ENCODE measurements around the gene ABHD12. TPM values are rescaled to one million over a fixed set of nuclear protein-coding genes. Genes with fewer than 3 reads are reported as not detected.
A peak's percentile ranks its signal among the peaks of the same experiment; 100 is the strongest.

ABHD12 gene
- total RNA-seq, 2 experiments from 2014 or later = 17.4 to 18.7 TPM

- ChIA-PET POLR2A (no interaction called here), CTCF (interaction anchor here (1.0 kb wide), 1 partner anchor 75 kb away, joined by 3 read pairs; no protein-coding TSS in a partner anchor)
- no peak for ATAC-seq
- Mint-ChIP-seq H3K9me3 (ENCODE audit: low read depth) (no peaks in the 10 kb centered on the region), H3K4me3 (no peak overlapping the region), H3K4me1 (peaks cover 61% of the 10 kb centered on the region), H3K27me3 (no peaks in the 10 kb centered on the region), H3K36me3 (ENCODE audit: low read depth) (peaks cover 6% of the 10 kb centered on the region), H3K27ac (no peak overlapping the region)
- intact Hi-C loops (cut with DNase I, micrococcal nuclease) = no loop called here
- no peak for DNase-seq
These were observed 136.9 kb downstream of the ABHD12 start for GRCh38 chr20:25253606-25254275.

GRCh38 chr20:25252686-25253421 is 137.8 kb downstream of the ABHD12 start:
- no peak overlapping the region for H3K4me3 Mint-ChIP-seq
- ATAC-seq (no peak), DNase-seq (no peak)
- intact Hi-C loops (cut with DNase I, micrococcal nuclease) = no loop called here
- no peak overlapping the region for H3K27ac Mint-ChIP-seq
- H3K4me1 Mint-ChIP-seq = peaks cover 54% of the 10 kb centered on the region
- peaks cover 4% of the 10 kb centered on the region for H3K36me3 Mint-ChIP-seq (ENCODE audit: low read depth)
- no peaks in the 10 kb centered on the region for H3K27me3 Mint-ChIP-seq
- H3K9me3 Mint-ChIP-seq (ENCODE audit: low read depth) = no peaks in the 10 kb centered on the region
- ChIA-PET CTCF (no interaction called here), POLR2A (no interaction called here)

GRCh38 chr20:25252230-25252651 is 138.4 kb downstream of the ABHD12 start:
- Mint-ChIP-seq H3K27ac (peak overlapping the region; percentile 45), H3K9me3 (ENCODE audit: low read depth) (no peaks in the 10 kb centered on the region), H3K4me1 (peaks cover 53% of the 10 kb centered on the region), H3K4me3 (no peak overlapping the region), H3K27me3 (no peaks in the 10 kb centered on the region), H3K36me3 (ENCODE audit: low read depth) (peaks cover 4% of the 10 kb centered on the region)
- DNase-seq (no peak), ATAC-seq (no peak)
- ChIA-PET POLR2A (interaction anchor here (0.7 kb wide), 1 partner anchor 218 kb away, joined by 4 read pairs; no protein-coding TSS in a partner anchor), CTCF (interaction anchor here (0.9 to 1.0 kb wide), 2 partner anchors 9 to 255 kb away, joined by 3 to 4 read pairs; no protein-coding TSS in a partner anchor)
- intact Hi-C loops (cut with DNase I, micrococcal nuclease) = no loop called here

GRCh38 chr20:25251558-25251957 is 139.1 kb downstream of the ABHD12 start:
- Mint-ChIP-seq H3K4me3 (no peak overlapping the region), H3K9me3 (ENCODE audit: low read depth) (no peaks in the 10 kb centered on the region), H3K36me3 (ENCODE audit: low read depth) (peaks cover 4% of the 10 kb centered on the region), H3K27ac (no peak overlapping the region), H3K4me1 (peaks cover 56% of the 10 kb centered on the region), H3K27me3 (no peaks in the 10 kb centered on the region)
- DNase-seq (no peak), ATAC-seq (no peak)
- intact Hi-C loops (cut with DNase I, micrococcal nuclease) = no loop called here
- CTCF ChIA-PET = interaction anchor here (0.9 to 2.1 kb wide), 3 partner anchors 10 to 254 kb away, joined by 3 to 8 read pairs (median 4); no protein-coding TSS in a partner anchor
- POLR2A ChIA-PET = interaction anchor here (0.7 kb wide), 1 partner anchor 218 kb away, joined by 4 read pairs; no protein-coding TSS in a partner anchor

GRCh38 chr20:25251019-25251418 is 139.6 kb downstream of the ABHD12 start:
- POLR2A ChIA-PET = no interaction called here
- ATAC-seq = no peak
- Mint-ChIP-seq H3K9me3 (ENCODE audit: low read depth) (no peaks in the 10 kb centered on the region), H3K27me3 (peaks cover 3% of the 10 kb centered on the region), H3K4me1 (peaks cover 61% of the 10 kb centered on the region), H3K27ac (no peak overlapping the region), H3K36me3 (ENCODE audit: low read depth) (peaks cover 4% of the 10 kb centered on the region), H3K4me3 (no peak overlapping the region)
- no peak for DNase-seq
- CTCF ChIA-PET = interaction anchor here (0.7 to 2.1 kb wide), 3 partner anchors 8 to 156 kb away, joined by 3 to 8 read pairs (median 7); partner anchors contain the start of gene GINS1
- intact Hi-C loops (cut with DNase I, micrococcal nuclease) = no loop called here

GRCh38 chr20:25250508-25250907 is 140.1 kb downstream of the ABHD12 start:
- H3K27ac Mint-ChIP-seq = no peak overlapping the region
- H3K36me3 Mint-ChIP-seq (ENCODE audit: low read depth) = peaks cover 4% of the 10 kb centered on the region
- DNase-seq (no peak), ATAC-seq (no peak)
- peaks cover 61% of the 10 kb centered on the region for H3K4me1 Mint-ChIP-seq
- intact Hi-C loops (cut with DNase I, micrococcal nuclease) = no loop called here
- CTCF ChIA-PET = interaction anchor here (0.7 to 2.1 kb wide), 4 partner anchors 8 to 186 kb away, joined by 3 to 8 read pairs (median 5); partner anchors contain the start of gene GINS1
- H3K9me3 Mint-ChIP-seq (ENCODE audit: low read depth) = no peaks in the 10 kb centered on the region
- peak overlapping the region; percentile 82 for H3K4me3 Mint-ChIP-seq
- POLR2A ChIA-PET = interaction anchor here (0.5 kb wide), 1 partner anchor 676 kb away, joined by 4 read pairs; no protein-coding TSS in a partner anchor
- H3K27me3 Mint-ChIP-seq = peaks cover 3% of the 10 kb centered on the region

Other genes with a start within 250 kb of the ABHD12 start
- 10 to 100 TPM; 34.3 to 41.5 TPM for gene ENTPD6, start 195.1 kb downstream of the ABHD12 start, total RNA-seq
- gene PYGB, start 142.8 kb downstream of the ABHD12 start, total RNA-seq = 10 to 100 TPM; 18.0 to 21.1 TPM
- gene GINS1, start 16.8 kb upstream of the ABHD12 start, total RNA-seq = 10 to 100 TPM; 24.6 to 32.7 TPM
- gene NINL, start 194.7 kb upstream of the ABHD12 start, total RNA-seq = 1 to 10 TPM; 3.3 to 4.1 TPM
- 1 to 10 TPM; 6.1 to 8.3 TPM for gene NANP, start 233.2 kb upstream of the ABHD12 start, total RNA-seq